H7 (cell line): ENCODE measurements around the gene WDPCP. TPM values are rescaled to one million over a fixed set of nuclear protein-coding genes. Genes with fewer than 3 reads are reported as not detected.
"Not testable (repeated sequence)": the region's sequence is repeated elsewhere in the genome, so short reads cannot be mapped to it uniquely, and the experiment has no call there.

Source experiments
- DNase-seq: peaks from one replicate; pipeline ENCODE4 v3.0.0; 2012
- H3K27me3 ChIP-seq: 2 replicates; pipeline ENCODE4 v1.6.0; 2011; ENCODE audit warnings: mild to moderate bottlenecking, low read length; ENCODE audit not compliant: control insufficient read depth, insufficient read depth
- H3K36me3 ChIP-seq: replicated peaks from 2 replicates; pipeline ENCODE4 v1.5.1; 2011; ENCODE audit warnings: low read length; ENCODE audit not compliant: control insufficient read depth, insufficient read depth
- H3K4me3 ChIP-seq: 2 replicates; pipeline ENCODE4 v1.5.1; 2011; ENCODE audit warnings: low read depth, mild to moderate bottlenecking, control low read depth, low read length, moderate library complexity; ENCODE audit not compliant: insufficient read depth
- total RNA-seq: library from RNA; depleted of rRNA; stranded (reverse); fragments of >200 nt; shearing (Covaris generic); gene quantifications from 2 replicates; pipeline ENCODE4 v1.2.3, GENCODE V29; 2014

The WDPCP gene
- total RNA-seq, 1 experiment from 2014 or later, result 3.2 TPM

DNA sequence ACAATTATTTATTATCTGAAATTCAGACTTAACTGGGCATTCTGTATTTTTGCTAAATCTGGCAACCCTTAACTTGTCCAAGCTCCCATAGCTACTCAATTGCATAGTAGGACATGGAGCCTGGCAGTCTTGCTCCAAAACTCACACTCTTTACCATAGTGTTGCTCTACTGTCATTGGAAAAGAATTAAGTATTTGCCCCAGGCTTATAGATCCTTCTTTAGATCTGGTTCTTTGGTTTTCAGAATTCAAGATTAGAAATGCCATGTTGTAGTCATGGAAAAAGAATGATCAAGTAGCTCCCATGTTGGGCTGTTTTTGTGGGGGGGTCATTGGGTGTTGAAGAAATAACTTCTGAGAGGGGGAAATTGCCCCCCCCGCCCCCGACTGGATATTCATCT is 240.9 kb downstream of the WDPCP start:
- Histone ChIP-seq H3K27me3 (no peaks in the 10 kb centered on the region), H3K4me3 (no peak overlapping the region), H3K36me3 (no peaks in the 10 kb centered on the region; the same call in 1 of the 2 replicates)
- DNase-seq, result no peak

DNA sequence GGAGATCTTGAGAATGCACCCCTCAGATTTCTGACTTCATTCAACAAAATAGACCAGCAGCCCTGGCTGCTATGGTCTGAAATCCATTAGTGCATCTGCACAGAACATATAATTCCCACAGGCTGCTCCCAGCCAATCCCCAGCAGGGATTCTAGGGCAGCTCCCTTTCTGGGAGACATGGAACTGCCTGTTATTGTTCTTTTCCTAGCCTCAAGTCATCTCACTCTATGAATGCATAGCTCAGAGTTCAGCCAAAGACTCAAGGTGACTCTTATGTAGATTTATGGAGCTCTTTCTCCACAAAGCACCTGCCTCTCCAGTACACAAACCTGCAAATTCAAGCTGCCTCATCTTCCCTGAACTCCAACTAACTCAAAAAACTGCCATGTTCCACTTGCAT is 241.9 kb downstream of the WDPCP start:
- no peak for DNase-seq
- Histone ChIP-seq H3K36me3 (no peaks in the 10 kb centered on the region; the same call in 1 of the 2 replicates), H3K4me3 (no peak overlapping the region), H3K27me3 (no peaks in the 10 kb centered on the region)

DNA sequence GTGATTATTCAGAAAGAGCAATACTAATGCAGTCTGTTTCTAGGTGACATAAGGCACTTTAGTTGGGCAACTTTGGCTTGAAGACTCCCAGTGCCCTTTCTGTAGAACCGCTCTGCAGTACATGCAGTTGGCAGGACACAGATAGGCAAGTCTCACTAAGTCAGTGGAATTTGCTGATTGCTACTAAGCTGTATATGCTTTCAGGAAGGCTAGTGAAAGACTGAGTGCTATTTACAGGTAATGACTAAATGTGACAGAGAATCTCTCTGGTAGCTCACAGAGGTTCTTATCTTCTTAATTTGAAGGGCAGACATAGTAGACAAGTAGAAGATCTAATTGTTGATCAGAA is 243.0 kb downstream of the WDPCP start:
- Histone ChIP-seq H3K4me3 (no peak overlapping the region), H3K27me3 (no peaks in the 10 kb centered on the region), H3K36me3 (no peaks in the 10 kb centered on the region; the same call in 1 of the 2 replicates)
- DNase-seq, result no peak

DNA sequence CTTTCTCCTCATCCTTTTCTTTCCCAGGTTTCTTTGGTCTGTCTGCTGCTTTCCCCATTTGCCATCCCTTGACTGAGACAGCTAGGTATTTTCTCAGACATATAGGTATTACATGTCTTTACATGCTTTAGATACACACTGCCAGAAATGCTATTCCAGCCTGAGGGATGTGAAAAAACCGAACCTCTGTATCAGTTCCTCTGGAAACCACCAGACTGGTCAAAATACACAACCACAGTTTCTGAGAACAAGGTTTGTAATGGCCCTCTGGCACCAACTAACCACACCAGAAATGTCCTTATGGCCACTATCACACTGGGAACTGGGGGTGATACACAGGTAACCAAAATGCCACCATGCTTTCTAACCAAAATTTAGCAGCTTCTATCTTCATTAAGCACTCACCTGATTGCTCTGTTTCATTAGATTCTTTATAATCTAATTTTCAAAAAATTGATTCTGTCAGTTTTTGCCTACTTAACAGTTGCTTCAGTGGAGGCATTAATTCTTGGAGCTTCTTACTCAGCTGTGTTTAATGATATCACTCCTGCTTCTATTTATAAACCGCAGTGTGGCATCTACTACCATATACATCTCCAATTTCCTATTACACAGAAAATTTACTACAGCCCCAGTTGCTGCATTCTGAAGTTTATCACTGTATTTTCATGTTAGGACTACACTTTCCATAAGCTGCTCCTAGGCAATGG is 243.5 kb downstream of the WDPCP start:
- H3K4me3 ChIP-seq, result no peak overlapping the region
- H3K27me3 ChIP-seq, result no peaks in the 10 kb centered on the region
- H3K36me3 ChIP-seq, result no peaks in the 10 kb centered on the region; the same call in 1 of the 2 replicates
- DNase-seq, result no peak

DNA sequence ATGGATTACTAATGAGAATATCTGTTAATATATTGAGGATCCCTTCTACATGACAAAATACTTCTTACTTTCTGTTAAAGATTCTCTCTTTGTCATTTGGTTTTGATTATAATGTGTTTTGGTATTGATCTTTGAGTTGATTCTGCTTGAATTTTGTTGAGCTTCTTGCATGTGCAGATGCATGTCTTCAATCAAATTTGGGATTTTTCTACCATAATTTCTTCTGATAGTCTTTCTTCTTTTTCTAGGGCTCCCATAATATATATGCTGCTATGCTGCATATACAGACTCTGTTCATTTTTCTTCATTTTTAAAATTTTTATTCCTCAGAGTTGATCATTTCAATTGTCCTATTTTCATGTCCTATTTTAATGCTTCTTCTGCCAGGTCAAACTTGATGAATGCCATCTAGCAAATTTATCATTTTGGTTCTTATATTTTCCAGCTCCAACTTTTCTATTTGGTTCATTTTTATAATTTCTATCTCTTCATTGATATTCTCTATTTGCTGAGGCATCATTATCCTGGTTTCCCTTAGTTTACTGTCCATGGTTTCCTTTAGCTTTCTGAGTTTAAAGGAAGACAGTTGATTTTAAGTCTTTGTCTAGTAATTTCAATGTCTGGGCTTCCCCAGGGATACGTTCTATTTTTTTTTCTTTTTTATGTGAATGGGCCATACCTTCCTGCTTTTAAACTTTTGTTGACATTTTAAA is 244.7 kb downstream of the WDPCP start:
- H3K27me3 ChIP-seq, result no peaks in the 10 kb centered on the region
- H3K4me3 ChIP-seq, result no peak overlapping the region
- no peaks in the 10 kb centered on the region; the same call in 1 of the 2 replicates for H3K36me3 ChIP-seq
- DNase-seq, result no peak

DNA sequence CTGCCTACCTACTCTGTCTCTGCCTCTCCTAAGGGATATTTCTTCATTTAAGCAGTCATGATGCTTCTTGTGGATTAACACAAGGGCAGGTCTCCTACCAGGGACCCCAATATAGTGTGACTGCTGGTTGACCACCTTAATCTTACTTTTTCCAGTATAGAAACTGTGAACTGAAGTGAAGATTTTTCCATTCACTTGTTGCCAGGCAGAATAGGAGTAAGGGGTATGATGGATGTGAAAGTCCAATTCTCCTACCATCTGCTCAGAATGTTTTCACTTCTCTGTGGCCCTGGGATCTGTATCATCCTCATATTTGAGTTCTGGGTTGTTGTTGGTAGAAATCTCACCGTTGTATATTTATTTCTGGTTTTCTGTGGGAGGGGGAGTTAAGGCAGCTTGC is 247.8 kb downstream of the WDPCP start:
- Histone ChIP-seq H3K36me3 (no peaks in the 10 kb centered on the region; the same call in 1 of the 2 replicates), H3K27me3 (no peaks in the 10 kb centered on the region), H3K4me3 (no peak overlapping the region)
- no peak for DNase-seq

DNA sequence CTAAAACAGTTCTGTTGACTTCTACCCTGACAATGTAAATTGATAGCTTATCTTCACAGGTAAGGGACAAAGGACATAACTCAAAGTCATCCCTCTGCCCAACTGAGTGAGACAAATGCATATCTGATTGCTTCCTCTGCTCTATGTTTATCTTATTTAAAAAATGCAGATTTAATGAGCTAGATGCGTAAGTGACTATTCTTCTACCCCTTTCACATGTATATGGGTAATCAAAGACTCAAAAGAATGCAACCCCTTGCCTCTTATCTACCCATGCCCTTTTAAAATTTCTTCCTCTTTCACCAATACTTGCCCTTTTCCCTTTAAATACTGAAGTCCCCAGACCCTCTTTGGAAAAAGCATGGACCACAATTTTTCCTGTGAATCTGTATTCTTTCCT is 253.4 kb downstream of the WDPCP start:
- no peaks in the 10 kb centered on the region for H3K27me3 ChIP-seq
- no peak for DNase-seq
- H3K4me3 ChIP-seq, result no peak overlapping the region
- H3K36me3 ChIP-seq, result no peaks in the 10 kb centered on the region

DNA sequence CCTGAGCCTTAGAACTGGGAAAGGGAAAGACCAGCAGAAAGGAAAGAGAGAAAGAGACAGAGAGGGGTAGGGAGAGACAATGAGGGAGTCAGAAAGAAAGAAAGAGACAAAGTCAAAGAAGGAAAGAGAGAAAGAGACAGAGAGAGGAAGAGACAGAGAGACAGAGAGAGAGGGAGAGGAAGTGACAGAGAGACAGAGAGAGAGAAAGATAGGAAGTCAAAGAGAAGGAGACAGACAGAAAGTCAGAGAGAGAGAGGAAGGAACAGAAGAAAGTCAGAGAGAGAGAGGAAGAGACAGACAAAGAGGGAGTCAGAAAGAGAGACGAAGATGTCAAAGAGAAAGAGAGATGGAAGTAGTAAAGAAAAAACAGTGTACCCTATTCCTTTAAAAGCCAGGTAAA is 261.8 kb downstream of the WDPCP start:
- no peak for DNase-seq
- Histone ChIP-seq H3K36me3 (no peaks in the 10 kb centered on the region), H3K4me3 (no peak overlapping the region), H3K27me3 (peaks cover 4% of the 10 kb centered on the region)

DNA sequence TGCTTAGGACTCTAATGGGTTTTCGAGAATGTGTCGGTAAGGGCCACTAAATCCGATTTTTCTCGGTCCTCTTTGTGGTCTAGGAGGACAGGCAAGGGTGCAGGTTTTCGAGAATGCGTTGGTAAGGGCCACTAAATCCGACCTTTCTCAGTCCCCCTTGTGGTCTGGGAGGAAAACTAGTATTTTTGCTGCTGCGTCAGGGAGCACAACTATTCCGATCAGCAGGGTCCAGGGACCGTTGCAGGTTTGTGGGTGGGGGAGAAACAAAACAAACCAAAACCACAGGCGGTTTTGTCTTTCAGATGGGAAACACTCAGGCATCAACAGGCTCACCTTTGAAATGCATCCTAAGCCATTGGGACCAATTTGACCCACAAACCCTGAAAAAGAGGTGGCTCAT is 264.6 kb downstream of the WDPCP start:
- H3K36me3 ChIP-seq, H3K4me3 ChIP-seq, H3K27me3 ChIP-seq: not testable (repeated sequence)
- peak; percentile 6 for DNase-seq

DNA sequence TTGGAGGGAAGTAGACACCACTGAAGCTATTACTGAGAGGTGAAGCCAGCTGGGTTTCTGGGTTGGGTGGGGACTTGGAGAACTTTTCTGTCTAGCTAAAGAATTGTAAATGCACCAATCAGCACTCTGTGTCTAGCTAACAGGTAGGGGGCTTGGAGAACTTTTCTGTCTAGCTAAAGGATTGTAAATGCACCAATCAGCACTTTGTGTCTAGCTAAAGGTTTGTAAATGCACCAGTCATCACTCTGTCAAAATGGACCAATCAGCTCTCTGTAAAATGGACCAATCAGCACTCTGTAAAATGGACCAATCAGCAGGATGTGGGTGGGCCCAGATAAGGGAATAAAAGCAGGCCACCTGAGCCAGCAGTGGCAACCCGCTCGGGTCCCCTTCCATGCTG is 266.3 kb downstream of the WDPCP start:
- not testable (repeated sequence) for H3K4me3 ChIP-seq, DNase-seq, H3K27me3 ChIP-seq, H3K36me3 ChIP-seq

DNA sequence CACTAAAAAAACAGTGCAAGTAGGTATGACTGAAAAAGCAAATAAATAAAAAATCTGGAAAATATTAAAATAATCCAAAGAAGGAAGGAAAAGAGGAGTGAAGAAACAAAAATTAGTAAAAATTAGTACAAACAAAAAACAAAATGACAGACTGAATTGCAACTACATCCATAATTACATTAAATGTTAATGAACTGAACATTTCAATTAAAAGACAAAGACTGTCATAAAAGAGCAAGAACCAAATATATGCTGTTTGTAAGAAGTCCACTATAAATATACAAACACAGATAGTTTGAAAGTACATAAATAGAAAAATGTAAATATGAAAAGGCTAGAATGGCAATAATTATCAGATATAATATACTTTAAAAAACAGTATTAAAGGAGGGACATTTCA is 267.6 kb downstream of the WDPCP start:
- no peak overlapping the region for H3K4me3 ChIP-seq
- H3K36me3 ChIP-seq, result no peaks in the 10 kb centered on the region
- DNase-seq, result no peak
- peaks cover 2% of the 10 kb centered on the region for H3K27me3 ChIP-seq

DNA sequence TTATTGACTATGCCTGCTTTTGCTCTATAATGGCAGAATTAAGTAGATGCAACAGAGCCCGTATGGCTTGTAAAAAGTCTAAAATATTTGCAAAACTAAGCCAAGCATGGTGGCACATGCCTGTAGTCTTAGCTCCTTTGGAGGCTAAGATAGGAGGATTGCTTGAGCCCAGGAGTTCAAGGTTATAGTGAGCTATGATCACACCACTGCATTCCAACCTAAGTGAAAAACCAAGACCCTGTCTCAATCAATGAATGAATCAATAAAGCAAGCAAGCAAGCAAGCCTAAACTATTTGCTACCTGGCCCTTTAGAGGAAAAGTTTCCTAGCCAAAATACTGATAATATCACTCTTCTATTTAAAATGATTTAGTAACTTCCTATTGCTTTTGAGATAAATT is 277.7 kb downstream of the WDPCP start:
- no peaks in the 10 kb centered on the region for H3K36me3 ChIP-seq
- H3K27me3 ChIP-seq, result no peaks in the 10 kb centered on the region
- no peak overlapping the region for H3K4me3 ChIP-seq
- DNase-seq, result no peak

DNA sequence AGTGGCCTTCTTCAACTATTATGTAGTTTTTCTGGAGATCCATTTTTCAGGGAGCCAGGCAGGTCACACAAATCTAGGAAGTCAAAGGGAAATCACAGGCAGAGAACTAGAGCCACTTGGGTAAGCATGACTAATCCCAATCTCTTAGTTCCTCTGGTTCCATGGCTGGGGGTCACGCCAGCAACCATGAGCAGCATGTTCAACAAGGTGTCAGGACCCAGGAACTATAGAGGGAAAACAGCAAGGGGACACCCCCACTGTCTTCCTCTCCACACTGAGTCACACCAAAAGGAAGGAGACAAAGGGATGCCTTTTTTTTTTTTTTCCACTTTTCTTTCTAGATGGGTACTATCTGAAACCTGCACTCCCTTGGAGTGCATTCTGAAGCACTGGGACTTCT is 286.8 kb downstream of the WDPCP start:
- Histone ChIP-seq H3K27me3 (no peaks in the 10 kb centered on the region), H3K36me3 (no peaks in the 10 kb centered on the region), H3K4me3 (no peak overlapping the region)
- DNase-seq, result no peak

DNA sequence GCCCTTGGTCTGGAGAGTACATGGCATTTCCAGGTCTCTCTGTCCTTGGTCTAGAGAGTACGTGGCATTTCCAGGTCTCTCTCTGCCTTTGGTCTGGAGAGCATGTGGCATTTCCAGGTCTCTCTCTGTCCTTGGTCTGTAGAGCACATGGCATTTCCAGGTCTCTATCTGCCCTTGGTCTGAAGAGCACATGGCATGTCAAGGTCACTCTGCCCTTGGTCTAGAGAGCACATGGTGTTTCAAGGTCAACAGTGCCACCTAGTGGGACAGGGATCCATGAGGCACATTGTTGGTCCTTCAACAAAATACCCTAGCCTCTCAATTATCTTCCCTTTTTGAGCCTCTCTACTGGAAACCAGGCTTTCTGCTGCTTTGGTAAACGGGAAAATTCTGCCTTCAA is 287.4 kb downstream of the WDPCP start:
- Histone ChIP-seq H3K4me3 (no peak overlapping the region), H3K36me3 (no peaks in the 10 kb centered on the region), H3K27me3 (no peaks in the 10 kb centered on the region)
- DNase-seq, result no peak

DNA sequence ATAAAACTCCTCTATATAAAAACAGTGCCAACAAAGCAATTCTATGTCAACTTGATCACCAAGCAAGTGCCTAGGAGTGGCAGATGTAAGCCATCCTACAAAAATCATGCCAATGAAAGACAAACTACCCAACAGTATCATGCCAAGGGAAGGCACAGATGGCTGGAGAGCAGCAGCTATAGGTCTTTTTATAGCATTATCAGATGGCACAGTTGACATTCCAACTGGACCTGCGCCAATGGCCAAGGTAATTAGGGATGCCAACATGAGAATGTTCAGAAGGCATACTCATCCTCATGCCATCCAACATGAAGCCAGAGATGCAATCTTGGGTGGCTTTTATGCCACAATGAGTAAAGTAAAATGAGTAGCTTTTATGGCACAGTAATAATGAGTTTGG is 300.3 kb downstream of the WDPCP start:
- no peaks in the 10 kb centered on the region for H3K36me3 ChIP-seq
- H3K4me3 ChIP-seq, result no peak overlapping the region
- no peaks in the 10 kb centered on the region for H3K27me3 ChIP-seq
- DNase-seq, result no peak
